Hepatocyte (in vitro differentiated cells): ENCODE measurements around the gene FGFR4. TPM values are rescaled to one million over a fixed set of nuclear protein-coding genes. Genes with fewer than 3 reads are reported as not detected.
"Not testable (repeated sequence)": the region's sequence is repeated elsewhere in the genome, so short reads cannot be mapped to it uniquely, and the experiment has no call there.

Experiments used
- DNase-seq: peaks from one replicate; pipeline ENCODE4 v3.0.0-alpha.2; 2016; ENCODE audit warnings: low spot score
- H2AFZ ChIP-seq: fragments of 200-600 bp; sonication (generic); 2 replicates; pipeline ENCODE4 v1.6.0; 2016; ENCODE audit warnings: antibody characterized with exemption, mild to moderate bottlenecking
- H3K27ac ChIP-seq: fragments of 200-600 bp; sonication (generic); 2 replicates; pipeline ENCODE4 v1.5.1; 2016; ENCODE audit warnings: mild to moderate bottlenecking
- H3K27me3 ChIP-seq: fragments of 200-600 bp; sonication (generic); 2 replicates; pipeline ENCODE4 v1.6.1; 2016
- H3K36me3 ChIP-seq: fragments of 200-600 bp; sonication (generic); replicated peaks from 2 replicates; pipeline ENCODE4 v1.5.1; 2016; ENCODE audit warnings: low read depth; ENCODE audit not compliant: insufficient read depth
- H3K4me1 ChIP-seq: fragments of 200-600 bp; sonication (generic); 2 replicates; pipeline ENCODE4 v1.5.1; 2016; ENCODE audit warnings: mild to moderate bottlenecking, moderate library complexity; ENCODE audit not compliant: insufficient read depth
- H3K4me2 ChIP-seq: fragments of 200-600 bp; sonication (generic); 2 replicates; pipeline ENCODE4 v1.6.0; 2016
- H3K4me3 ChIP-seq: fragments of 200-600 bp; sonication (generic); 2 replicates; pipeline ENCODE4 v1.5.1; 2016; ENCODE audit warnings: mild to moderate bottlenecking
- H3K79me2 ChIP-seq: fragments of 200-600 bp; sonication (generic); 2 replicates; pipeline ENCODE4 v1.6.0; 2017; ENCODE audit warnings: mild to moderate bottlenecking
- H3K9me2 ChIP-seq: fragments of 200-600 bp; sonication (generic); replicated peaks from 2 replicates; pipeline ENCODE4 v1.6.0; 2017; ENCODE audit warnings: mild to moderate bottlenecking; ENCODE audit not compliant: insufficient read depth
- H3K9me3 ChIP-seq: fragments of 200-600 bp; sonication (generic); 2 replicates; pipeline ENCODE4 v1.5.1; 2016; ENCODE audit warnings: low read depth, mild to moderate bottlenecking
- H4K20me1 ChIP-seq: fragments of 200-600 bp; sonication (generic); 2 replicates; pipeline ENCODE4 v1.6.0; 2016; ENCODE audit warnings: mild to moderate bottlenecking; ENCODE audit not compliant: insufficient read depth, poor library complexity, severe bottlenecking
- CTCF ChIP-seq: fragments of 200-600 bp; sonication (generic); IDR thresholded peaks from 2 replicates; pipeline ENCODE4 v1.5.1; 2016; ENCODE audit warnings: antibody characterized with exemption, mild to moderate bottlenecking; ENCODE audit not compliant: poor library complexity
- EZH2 ChIP-seq: fragments of 200-600 bp; sonication (generic); IDR thresholded peaks from 2 replicates; pipeline ENCODE4 v1.6.1; 2016; ENCODE audit warnings: antibody characterized with exemption, mild to moderate bottlenecking, borderline replicate concordance
- EZH2phosphoT487 ChIP-seq: fragments of 200-600 bp; sonication (generic); IDR thresholded peaks from one replicate; pipeline ENCODE4 v1.6.1; 2018; ENCODE audit warnings: antibody characterized with exemption, mild to moderate bottlenecking, low read depth, moderate library complexity; ENCODE audit not compliant: unreplicated experiment, severe bottlenecking
- WGBS: methylation state at CpG from one replicate; pipeline ENCODE4 v1.1.6; 2016; ENCODE audit warnings: low lambda C conversion rate; ENCODE audit errors: missing lambda C conversion rate; 5-methylcytosine and 5-hydroxymethylcytosine counted together
- polyA plus RNA-seq: library from polyadenylated mRNA; unstranded; fragments of >200 nt; fragmentation: Nextera tagmentation; extraction: Ambion mirVana; gene quantifications from 2 replicates; pipeline ENCODE4 v1.2.1, GENCODE V29; 2016
- total RNA-seq: library from RNA; depleted of rRNA; stranded (reverse); fragments of >200 nt; gene quantifications from 2 replicates; pipeline ENCODE4 v1.2.3, GENCODE V29; 2014

The FGFR4 gene
- total and polyA plus RNA-seq, 2 experiments from 2014 or later, result 94.3 to 121 TPM

DNA sequence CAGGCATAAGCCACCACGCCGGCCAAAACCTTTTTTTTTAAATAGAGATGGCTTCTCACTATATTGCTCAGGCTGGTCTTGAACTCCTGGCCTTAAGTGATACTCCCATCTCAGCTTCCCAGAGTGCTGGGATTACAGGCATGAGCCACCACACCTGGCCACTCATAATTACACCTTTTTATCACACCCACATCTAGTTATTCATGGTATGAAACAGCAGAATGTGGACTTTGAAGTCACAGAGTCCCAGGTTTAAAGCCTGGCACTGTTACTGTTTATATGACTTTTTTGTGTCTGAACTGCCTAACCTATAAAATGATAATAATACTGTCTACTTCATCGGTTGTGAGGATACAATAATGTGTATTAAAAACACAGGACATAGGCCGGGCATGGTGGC, 41.1 kb upstream of the FGFR4 start:
- Histone ChIP-seq H3K4me3 (no peak overlapping the region), H3K36me3 (no peaks in the 10 kb centered on the region), H3K4me2 (no peak overlapping the region), H3K9me2 (no peaks in the 10 kb centered on the region), H4K20me1 (no peaks in the 10 kb centered on the region), H3K9me3 (no peaks in the 10 kb centered on the region), H3K4me1 (no peaks in the 10 kb centered on the region), H3K27me3 (no peaks in the 10 kb centered on the region), H2AFZ (no peak overlapping the region), H3K27ac (peak overlapping the region; percentile 79), H3K79me2 (no peaks in the 10 kb centered on the region)
- TF ChIP-seq CTCF (no peak), EZH2 (no peak), EZH2phosphoT487 (no peak)
- DNase-seq, result no peak
- 94% methylated on average over 4 of the region's 4 CpGs for WGBS

DNA sequence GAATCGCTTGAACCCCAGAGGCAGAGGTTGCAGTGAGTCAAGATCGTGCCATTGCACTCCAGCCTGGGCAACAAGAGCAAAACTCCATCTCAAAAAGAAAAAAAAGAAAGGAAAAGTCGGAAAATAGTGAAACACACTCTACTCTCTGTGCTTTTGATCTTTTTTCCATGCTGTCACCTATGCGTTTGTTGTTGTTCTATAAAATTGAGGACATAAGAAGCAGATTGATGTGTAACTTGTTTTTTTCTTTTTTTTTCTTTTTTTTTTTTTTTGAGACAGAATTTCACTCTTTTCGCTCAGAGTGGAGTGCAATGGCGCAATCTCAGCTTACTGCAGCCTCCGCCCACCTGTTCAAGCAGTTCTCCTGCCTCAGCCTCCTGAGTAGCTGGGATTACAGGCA, 38.2 kb upstream of the FGFR4 start:
- not testable (repeated sequence) for H3K27ac ChIP-seq, H3K4me1 ChIP-seq, H2AFZ ChIP-seq, H3K9me3 ChIP-seq, H3K36me3 ChIP-seq, H3K4me2 ChIP-seq, H3K27me3 ChIP-seq, H3K4me3 ChIP-seq, H4K20me1 ChIP-seq, DNase-seq, H3K79me2 ChIP-seq, H3K9me2 ChIP-seq
- 99% methylated on average over 7 of the region's 7 CpGs for WGBS

DNA sequence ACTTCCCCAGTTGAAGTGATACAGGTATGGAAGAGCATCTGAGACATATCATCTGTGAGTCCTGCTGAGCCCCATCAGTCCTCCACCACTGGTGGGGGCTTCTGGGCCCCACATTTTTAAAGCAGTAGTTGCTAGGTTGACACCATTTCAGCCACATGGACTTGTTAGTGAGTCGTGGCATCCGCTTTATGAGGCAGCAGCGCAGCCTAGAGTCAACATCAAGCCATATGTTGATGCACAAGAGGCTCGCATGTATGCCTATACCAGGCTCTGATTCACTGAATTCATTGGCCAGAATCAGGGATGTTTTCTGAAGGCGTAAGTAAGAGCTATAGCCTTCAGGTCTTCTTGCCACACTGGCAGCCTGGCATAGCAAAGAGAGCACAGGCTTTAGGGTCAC, 37.4 kb upstream of the FGFR4 start:
- no peak overlapping the region for H3K4me2 ChIP-seq
- H3K4me3 ChIP-seq, result no peak overlapping the region
- WGBS, result 94% methylated on average over 5 of the region's 5 CpGs
- H3K27ac ChIP-seq, result no peak overlapping the region
- no peaks in the 10 kb centered on the region for H4K20me1 ChIP-seq
- H3K36me3 ChIP-seq, result no peaks in the 10 kb centered on the region
- H3K9me3 ChIP-seq, result no peaks in the 10 kb centered on the region
- DNase-seq, result no peak
- no peaks in the 10 kb centered on the region for H3K79me2 ChIP-seq
- no peaks in the 10 kb centered on the region for H3K9me2 ChIP-seq
- H3K27me3 ChIP-seq, result no peaks in the 10 kb centered on the region
- TF ChIP-seq EZH2phosphoT487, result no peak
- TF ChIP-seq EZH2, result no peak
- TF ChIP-seq CTCF, result no peak
- H3K4me1 ChIP-seq, result no peaks in the 10 kb centered on the region
- H2AFZ ChIP-seq, result no peak overlapping the region

DNA sequence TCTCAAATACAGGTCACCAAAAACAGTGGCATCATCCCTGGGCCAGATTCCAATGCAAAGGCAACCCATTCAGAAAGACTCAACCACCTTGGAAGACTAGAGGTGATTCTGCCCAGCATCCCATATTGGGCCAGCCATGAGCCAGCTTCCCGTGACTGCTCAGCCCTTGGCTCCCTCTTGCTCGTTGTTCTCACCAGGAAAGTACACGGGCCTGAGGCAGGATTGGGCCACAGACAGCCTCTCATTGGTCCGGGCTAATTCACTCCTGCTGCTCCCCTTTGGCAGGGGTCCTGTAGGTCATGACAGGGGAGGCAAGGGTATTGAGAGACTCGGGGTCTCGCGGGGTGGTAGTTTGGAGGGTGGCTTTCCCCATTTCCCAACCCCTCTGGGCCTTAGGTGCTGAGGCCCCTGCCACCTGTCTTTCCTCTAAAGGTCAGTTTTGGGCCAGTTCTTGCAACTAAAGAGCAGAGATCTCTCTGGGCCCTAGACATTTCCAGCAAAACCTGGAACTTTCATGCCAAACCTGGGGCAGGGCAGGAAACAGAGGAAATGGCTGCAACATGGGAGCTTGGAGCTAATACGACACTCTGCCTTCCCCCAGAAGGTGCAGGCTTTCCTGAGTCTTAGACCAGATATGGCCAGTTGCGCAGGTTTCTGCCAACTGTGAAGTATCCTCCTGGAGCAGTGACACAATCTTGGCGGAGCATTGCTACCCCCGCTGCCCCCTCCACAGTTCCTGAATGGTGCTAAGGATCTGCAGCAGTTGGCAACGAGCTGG, 22.0 kb upstream of the FGFR4 start:
- Histone ChIP-seq H3K4me2 (no peak overlapping the region), H3K9me3 (no peaks in the 10 kb centered on the region), H4K20me1 (no peaks in the 10 kb centered on the region), H3K4me3 (no peak overlapping the region), H2AFZ (no peak overlapping the region), H3K9me2 (no peaks in the 10 kb centered on the region), H3K4me1 (peaks cover 3% of the 10 kb centered on the region), H3K79me2 (no peaks in the 10 kb centered on the region), H3K27me3 (no peaks in the 10 kb centered on the region), H3K27ac (peak overlapping the region; percentile 86), H3K36me3 (no peaks in the 10 kb centered on the region)
- no peak for DNase-seq
- 99% methylated on average over 12 of the region's 12 CpGs for WGBS
- TF ChIP-seq CTCF (no peak), EZH2 (no peak), EZH2phosphoT487 (no peak)
